Activated CD8-positive, alpha-beta memory T cell treated with anti-CD3 and anti-CD28 coated beads for 4 hours (primary cell): ENCODE results near the gene PUM1.
"Not testable (repeated sequence)": the region's sequence is repeated elsewhere in the genome, so short reads cannot be mapped to it uniquely, and the experiment has no call there.

Experiments
- DNase-seq, 2 donors: peaks; one replicate each; pipeline ENCODE4 v3.0.0-alpha.2; 2020; ENCODE audit warnings: low read depth in 2 of 2

The PUM1 gene

GRCh38 chr1:31062867-31063380, 2.6 kb downstream of the PUM1 start:
- DNase-seq, result no peak

DNA sequence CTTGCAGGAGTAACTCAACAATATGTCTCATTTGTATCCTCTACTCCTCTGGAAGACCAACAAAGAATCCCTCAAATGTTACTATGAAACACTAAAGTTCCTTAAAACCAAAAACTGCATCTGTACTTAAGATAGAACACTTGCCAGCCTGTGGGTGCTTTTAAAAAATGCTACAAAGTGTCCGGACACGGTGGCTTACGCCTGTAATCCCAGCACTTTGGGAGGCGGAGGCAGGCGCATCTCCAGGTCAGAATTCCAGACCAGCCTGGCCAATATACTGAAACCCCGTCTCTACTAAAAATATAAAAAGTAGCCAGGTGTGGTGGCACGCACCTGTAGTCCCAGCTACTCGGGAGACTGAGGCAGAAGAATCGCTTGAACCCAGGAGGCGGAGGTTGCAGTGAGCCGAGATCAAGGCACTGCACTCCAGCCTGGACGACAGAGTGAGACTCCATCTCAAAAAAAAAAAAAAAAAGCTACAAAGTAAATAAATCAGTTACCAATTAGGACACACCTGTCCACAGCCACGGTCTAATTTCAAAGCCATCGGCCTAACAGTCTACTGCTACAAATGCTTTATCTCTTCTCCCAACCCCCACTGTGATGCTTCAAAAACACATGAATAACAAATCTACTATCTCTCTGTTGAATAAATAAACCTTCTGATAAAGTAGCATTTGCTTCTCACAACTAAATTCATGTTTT, 3.2 kb downstream of the PUM1 start:
- DNase-seq, result not testable (repeated sequence)

DNA sequence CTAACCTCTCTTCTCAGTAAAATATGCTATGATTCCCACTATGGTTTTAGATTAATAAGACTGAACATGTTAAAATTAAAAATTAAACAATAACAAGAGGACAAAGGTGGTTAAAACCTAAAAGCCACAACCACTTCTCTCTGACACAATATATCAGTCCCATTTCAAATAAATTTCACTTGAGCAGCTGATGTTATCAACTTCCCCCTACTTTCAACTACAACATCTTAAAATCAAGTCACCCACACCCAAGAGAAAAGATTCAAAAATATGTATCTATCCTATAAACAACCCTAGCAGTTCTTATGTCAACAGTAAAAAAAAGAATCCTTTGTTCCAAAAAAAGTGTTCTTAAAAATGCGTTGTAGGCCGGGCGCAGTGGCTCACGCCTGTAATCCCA, 7.5 kb downstream of the PUM1 start:
- no peak for DNase-seq

- no peak for DNase-seq
Measured at GRCh38 chr1:31055953-31056352, 9.6 kb downstream of the PUM1 start.

- DNase-seq, result no peak
Measured at GRCh38 chr1:31055501-31055900, 10.0 kb downstream of the PUM1 start.

DNA sequence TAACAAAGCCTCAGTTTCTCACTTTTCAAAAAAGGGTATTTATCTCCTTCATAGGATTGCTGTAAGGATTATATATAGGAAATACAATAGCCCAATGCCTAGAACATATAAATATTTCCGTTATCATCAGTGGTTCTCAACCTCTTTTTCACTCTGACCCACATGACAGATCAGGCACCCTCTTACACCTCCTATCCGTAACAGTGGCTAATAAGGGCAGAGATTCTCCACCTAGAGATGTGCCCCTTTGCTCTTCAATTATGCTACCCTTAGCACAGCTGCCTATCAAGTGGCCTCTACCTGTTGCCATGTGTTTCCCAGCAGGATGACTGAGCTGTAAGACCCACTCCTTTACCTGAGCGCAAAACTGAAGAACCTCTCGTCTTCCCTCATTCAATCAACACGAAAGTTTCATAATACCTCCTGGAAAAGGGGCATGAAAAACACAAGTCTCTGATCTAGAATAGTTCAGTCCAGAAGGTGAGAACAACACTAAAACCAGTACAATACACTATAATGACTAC, 10.5 kb downstream of the PUM1 start:
- DNase-seq, result no peak

GRCh38 chr1:31054349-31054748, 11.2 kb downstream of the PUM1 start:
- no peak for DNase-seq

- not testable (repeated sequence) for DNase-seq
Measured at GRCh38 chr1:31052613-31053012, 12.9 kb downstream of the PUM1 start.

GRCh38 chr1:31051611-31052010, 13.9 kb downstream of the PUM1 start:
- DNase-seq, result no peak

DNA sequence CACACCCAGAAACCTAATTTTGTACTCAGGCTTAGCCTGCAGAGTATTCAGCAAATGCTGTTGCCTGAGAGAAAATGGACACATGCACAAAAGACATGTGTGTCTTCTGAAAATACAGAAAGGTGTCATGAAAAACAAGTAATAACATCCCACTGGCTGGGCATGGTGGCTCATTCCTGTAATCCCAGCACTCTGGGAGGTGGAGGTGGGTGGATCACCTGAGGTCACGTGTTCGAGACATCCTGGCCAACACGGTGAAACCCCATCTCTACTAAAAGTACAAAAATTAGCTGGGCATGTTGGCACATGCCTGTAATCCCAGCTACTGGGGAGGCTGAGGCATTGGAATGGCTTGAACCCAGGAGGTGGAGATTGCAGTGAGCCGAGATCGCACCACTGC, 18.0 kb downstream of the PUM1 start:
- not testable (repeated sequence) for DNase-seq

GRCh38 chr1:31043631-31044030, 21.9 kb downstream of the PUM1 start:
- DNase-seq, result no peak

GRCh38 chr1:31042656-31043055, 22.9 kb downstream of the PUM1 start:
- no peak for DNase-seq

DNA sequence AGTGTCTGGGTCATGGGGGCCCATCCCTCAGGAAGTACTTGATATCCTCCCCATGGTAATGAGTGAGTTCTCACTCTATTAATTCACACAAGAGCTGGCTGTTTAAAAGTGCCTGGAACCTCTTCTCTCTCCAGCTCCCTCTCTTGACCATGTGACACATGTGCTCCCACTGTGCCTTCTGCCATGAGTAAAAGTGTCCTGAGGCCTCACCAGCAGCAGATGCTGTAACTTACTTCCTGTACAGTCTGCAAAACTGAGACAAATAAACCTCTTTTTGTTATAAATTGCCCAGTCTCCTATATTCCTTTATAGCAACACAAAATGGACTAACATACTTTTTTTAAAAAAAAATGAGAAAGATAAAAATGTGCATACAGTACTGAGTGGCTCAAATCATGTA, 24.0 kb downstream of the PUM1 start:
- no peak for DNase-seq

- DNase-seq, result no peak
Measured at GRCh38 chr1:31040038-31040437, 25.5 kb downstream of the PUM1 start.

DNA sequence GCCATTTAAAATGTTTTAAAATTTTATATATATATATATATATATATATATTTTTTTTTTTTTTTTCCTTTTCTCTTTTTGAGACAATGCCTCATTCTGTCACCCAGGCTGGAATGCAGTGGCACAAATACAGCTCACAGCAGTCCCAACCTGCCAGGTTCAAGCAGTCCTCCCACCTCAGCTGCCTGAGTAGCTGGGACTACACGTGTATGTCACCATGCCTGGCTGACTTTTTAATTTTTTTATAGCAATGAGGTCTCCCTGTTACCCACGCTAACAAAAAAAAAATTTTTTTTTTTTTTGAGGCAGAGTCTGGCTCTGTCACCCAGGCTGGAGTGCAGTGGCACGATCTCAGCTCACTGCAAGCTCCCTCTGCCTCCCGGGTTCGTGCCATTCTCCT, 26.6 kb downstream of the PUM1 start:
- DNase-seq, result not testable (repeated sequence)

GRCh38 chr1:31038360-31038759, 27.2 kb downstream of the PUM1 start:
- DNase-seq, result no peak

GRCh38 chr1:31036749-31037500, 28.6 kb downstream of the PUM1 start:
- DNase-seq, result no peak

DNA sequence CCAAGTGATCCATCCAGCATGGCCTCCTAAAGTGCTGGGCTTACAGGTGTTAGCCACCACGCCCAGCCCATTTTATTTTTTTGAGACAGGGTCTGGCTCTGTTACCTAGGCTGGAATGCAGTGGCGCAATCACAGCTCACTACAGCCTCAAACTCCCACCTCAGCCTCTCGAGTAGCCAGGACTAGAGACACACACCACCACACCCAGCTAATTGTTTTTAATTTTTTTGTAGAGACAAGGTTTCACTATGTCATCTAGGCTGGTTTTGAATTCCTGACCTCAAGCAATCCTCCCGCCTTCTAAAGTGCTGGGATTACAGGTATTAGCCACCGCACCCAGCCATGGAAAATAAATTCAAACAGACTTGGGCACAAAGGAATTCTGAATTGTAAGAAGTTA, 31.9 kb downstream of the PUM1 start:
- no peak for DNase-seq

GRCh38 chr1:31032266-31032665, 33.3 kb downstream of the PUM1 start:
- DNase-seq, result no peak

GRCh38 chr1:31031330-31032143, 34.0 kb downstream of the PUM1 start:
- no peak for DNase-seq

DNA sequence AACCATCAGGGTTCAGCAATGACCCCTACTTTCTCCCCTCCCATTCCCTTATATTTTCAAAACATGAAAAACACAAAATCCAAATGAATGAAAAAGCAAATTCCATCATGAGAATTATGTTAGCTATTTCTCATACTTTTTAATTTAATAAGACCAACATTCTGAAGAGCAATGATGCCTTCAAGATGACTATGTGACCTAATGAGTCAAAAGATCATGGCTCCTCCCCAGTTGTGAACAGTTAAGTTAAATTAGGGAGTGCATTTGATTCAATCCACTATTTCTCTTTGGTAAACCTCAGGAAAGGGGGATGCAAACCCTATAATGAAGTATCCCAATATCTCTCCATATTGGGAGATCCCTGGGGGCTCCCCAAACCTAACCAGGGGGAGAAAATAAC, 36.5 kb downstream of the PUM1 start:
- no peak for DNase-seq
